ENCODE data around the gene TAGAP. TPM values are rescaled to one million over a fixed set of nuclear protein-coding genes. Genes with fewer than 3 reads are reported as not detected.
A peak's percentile ranks its signal among the peaks of the same experiment; 100 is the strongest.
"Not testable (repeated sequence)": the region's sequence is repeated elsewhere in the genome, so short reads cannot be mapped to it uniquely, and the experiment has no call there.

Gene TAGAP
- total RNA-seq, 1 experiment from 2014 or later: 16.5 TPM

DNA sequence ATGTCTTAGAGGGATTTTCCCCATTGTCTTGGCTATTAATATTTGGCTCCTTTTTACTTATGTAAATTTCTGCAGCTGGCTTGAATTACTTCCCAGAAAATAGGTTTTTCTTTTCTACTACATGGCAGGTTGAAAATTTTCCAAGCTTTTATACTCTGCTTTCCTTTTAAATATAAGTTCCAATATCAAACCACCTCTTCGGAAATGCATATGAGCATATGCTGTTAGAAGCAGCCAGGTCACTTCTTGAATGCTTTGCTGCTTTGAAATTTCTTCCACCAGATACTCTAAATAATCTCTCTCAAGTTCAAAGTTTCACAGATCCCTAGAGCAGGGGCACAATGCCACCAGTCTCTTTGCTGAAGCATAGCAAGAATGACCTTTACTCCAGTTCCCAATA, 19.6 kb downstream of the TAGAP start:
- H3K79me2 ChIP-seq (ENCODE audit: low read length); H3K9me3 ChIP-seq (ENCODE audit: low read length); H3K9me2 ChIP-seq (replicated peaks; ENCODE audit: insufficient read depth, low read length); H3K27ac ChIP-seq (ENCODE audit: low read length); H3K9ac ChIP-seq (ENCODE audit: low read length); H3K4me1 ChIP-seq (ENCODE audit: low read length); DNase-seq; H2AFZ ChIP-seq (ENCODE audit: low read length); H3K4me3 ChIP-seq (ENCODE audit: low read length); H3K4me2 ChIP-seq (ENCODE audit: low read depth, low read length, poor library complexity, severe bottlenecking); H3K36me3 ChIP-seq (ENCODE audit: insufficient read depth, low read length); H4K20me1 ChIP-seq (ENCODE audit: insufficient read depth, low read depth, low read length); H3K27me3 ChIP-seq (ENCODE audit: low read length): not testable (repeated sequence)

DNA sequence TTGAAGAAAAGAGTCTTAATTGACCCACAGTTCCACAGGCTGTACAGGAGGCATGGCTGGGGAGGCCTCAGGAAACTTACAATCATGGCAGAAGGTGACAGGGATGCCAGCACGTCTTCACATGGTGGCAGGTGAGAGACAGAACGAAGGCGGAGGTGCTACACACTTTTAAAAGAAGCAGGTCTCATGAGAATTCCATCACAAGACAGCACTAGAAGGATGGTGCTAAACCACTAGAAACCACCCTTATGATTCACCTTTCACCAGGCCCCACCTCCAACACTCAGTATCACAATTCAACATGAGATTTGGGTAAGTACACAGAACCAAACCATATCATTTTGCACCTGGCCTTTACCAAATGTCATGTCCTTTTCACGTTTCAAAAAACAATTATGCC, 20.9 kb downstream of the TAGAP start:
- no peak overlapping the region for H3K9ac ChIP-seq (ENCODE audit: low read length)
- no peaks in the 10 kb centered on the region for H4K20me1 ChIP-seq (ENCODE audit: insufficient read depth, low read depth, low read length)
- H3K36me3 ChIP-seq (ENCODE audit: insufficient read depth, low read length): no peaks in the 10 kb centered on the region
- no peak overlapping the region for H3K27ac ChIP-seq (ENCODE audit: low read length)
- no peak overlapping the region for H2AFZ ChIP-seq (ENCODE audit: low read length)
- DNase-seq: no peak
- no peaks in the 10 kb centered on the region for H3K79me2 ChIP-seq (ENCODE audit: low read length)
- H3K4me2 ChIP-seq (ENCODE audit: low read depth, low read length, poor library complexity, severe bottlenecking): no peak overlapping the region
- no peaks in the 10 kb centered on the region for H3K27me3 ChIP-seq (ENCODE audit: low read length)
- no peaks in the 10 kb centered on the region for H3K9me2 ChIP-seq (replicated peaks; ENCODE audit: insufficient read depth, low read length)
- peaks cover 15% of the 10 kb centered on the region for H3K4me1 ChIP-seq (ENCODE audit: low read length)
- no peak overlapping the region for H3K4me3 ChIP-seq (ENCODE audit: low read length)
- H3K9me3 ChIP-seq (ENCODE audit: low read length): no peaks in the 10 kb centered on the region

GRCh38 chr6:159020011-159020410, 24.8 kb downstream of the TAGAP start:
- Histone ChIP-seq H3K4me2 (ENCODE audit: low read depth, low read length, poor library complexity, severe bottlenecking) (peak overlapping the region; percentile 46), H3K79me2 (ENCODE audit: low read length) (no peaks in the 10 kb centered on the region), H3K9me2 (replicated peaks; ENCODE audit: insufficient read depth, low read length) (no peaks in the 10 kb centered on the region), H3K9me3 (ENCODE audit: low read length) (no peaks in the 10 kb centered on the region), H3K4me3 (ENCODE audit: low read length) (no peak overlapping the region), H4K20me1 (ENCODE audit: insufficient read depth, low read depth, low read length) (no peaks in the 10 kb centered on the region), H2AFZ (ENCODE audit: low read length) (no peak overlapping the region), H3K27ac (ENCODE audit: low read length) (no peak overlapping the region), H3K27me3 (ENCODE audit: low read length) (no peaks in the 10 kb centered on the region), H3K36me3 (ENCODE audit: insufficient read depth, low read length) (no peaks in the 10 kb centered on the region), H3K9ac (ENCODE audit: low read length) (no peak overlapping the region), H3K4me1 (ENCODE audit: low read length) (peaks cover 29% of the 10 kb centered on the region)
- peak; percentile 52 for DNase-seq

DNA sequence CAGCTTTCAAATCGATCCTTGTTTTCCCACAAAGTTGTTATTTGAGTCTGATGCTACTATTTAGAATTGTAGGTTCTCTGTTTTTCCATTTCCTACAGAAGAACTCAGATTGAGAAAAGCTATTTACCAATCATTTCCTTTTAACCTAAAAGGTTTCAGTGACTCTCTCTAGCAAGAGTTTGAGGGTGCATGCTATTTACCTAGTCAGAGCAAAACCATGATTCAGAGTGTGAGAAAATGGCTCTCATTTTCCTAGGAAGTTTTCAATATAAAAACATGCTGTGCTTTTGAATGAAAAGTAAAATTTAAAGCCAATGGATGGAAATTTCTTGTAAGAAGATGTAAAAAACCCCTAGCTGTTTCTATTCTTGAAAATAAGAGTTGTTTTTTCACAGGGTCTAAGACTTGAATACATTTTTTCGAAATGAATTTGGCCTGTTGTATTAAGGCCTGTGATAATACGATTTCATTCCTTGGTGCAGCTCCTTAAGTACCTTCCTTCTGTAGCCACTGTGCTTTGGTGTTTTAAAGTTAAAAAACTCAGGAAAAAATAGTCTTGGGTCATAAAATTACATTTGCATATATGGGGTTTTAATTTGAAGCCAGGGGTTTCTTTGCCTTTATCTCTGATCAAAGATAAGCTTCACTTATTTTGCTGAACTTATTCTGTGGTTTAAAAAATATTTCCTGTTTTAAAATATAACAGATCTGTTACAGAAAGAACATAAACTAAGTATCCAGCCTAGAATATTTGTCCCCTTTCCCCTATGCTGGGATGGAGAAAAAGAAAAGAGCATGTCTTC, 26.8 kb downstream of the TAGAP start:
- peaks cover 36% of the 10 kb centered on the region for H3K4me1 ChIP-seq (ENCODE audit: low read length)
- no peaks in the 10 kb centered on the region for H4K20me1 ChIP-seq (ENCODE audit: insufficient read depth, low read depth, low read length)
- no peak overlapping the region for H3K4me3 ChIP-seq (ENCODE audit: low read length)
- H3K4me2 ChIP-seq (ENCODE audit: low read depth, low read length, poor library complexity, severe bottlenecking): no peak overlapping the region
- no peak overlapping the region for H3K9ac ChIP-seq (ENCODE audit: low read length)
- H3K27ac ChIP-seq (ENCODE audit: low read length): no peak overlapping the region
- no peaks in the 10 kb centered on the region for H3K9me2 ChIP-seq (replicated peaks; ENCODE audit: insufficient read depth, low read length)
- no peak overlapping the region for H2AFZ ChIP-seq (ENCODE audit: low read length)
- no peaks in the 10 kb centered on the region for H3K9me3 ChIP-seq (ENCODE audit: low read length)
- H3K27me3 ChIP-seq (ENCODE audit: low read length): no peaks in the 10 kb centered on the region
- H3K79me2 ChIP-seq (ENCODE audit: low read length): no peaks in the 10 kb centered on the region
- no peak for DNase-seq
- no peaks in the 10 kb centered on the region for H3K36me3 ChIP-seq (ENCODE audit: insufficient read depth, low read length)

DNA sequence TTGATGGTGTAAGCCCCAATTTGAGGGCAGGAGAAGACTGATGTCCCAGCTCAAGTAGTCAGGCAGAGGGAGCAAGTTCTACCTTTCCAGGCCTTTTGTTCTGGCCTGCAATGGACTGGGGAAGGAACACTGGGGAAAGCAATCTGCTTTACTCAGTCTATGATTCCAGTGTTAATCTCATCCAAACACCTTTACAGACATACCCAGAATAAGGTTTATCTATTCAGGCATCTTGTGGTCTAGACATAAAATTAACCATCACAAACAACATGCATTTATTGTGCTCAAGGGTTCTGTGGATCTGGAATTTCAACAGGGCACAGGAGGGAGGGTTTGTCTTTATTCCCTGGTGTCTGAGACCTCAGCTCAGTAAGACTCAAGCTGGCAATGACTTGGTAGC, 30.4 kb downstream of the TAGAP start:
- Histone ChIP-seq H3K36me3 (ENCODE audit: insufficient read depth, low read length) (no peaks in the 10 kb centered on the region), H2AFZ (ENCODE audit: low read length) (no peak overlapping the region), H3K4me2 (ENCODE audit: low read depth, low read length, poor library complexity, severe bottlenecking) (no peak overlapping the region), H3K9me2 (replicated peaks; ENCODE audit: insufficient read depth, low read length) (no peaks in the 10 kb centered on the region), H3K4me3 (ENCODE audit: low read length) (no peak overlapping the region), H3K27me3 (ENCODE audit: low read length) (no peaks in the 10 kb centered on the region), H3K4me1 (ENCODE audit: low read length) (peaks cover 26% of the 10 kb centered on the region), H3K9me3 (ENCODE audit: low read length) (no peaks in the 10 kb centered on the region), H4K20me1 (ENCODE audit: insufficient read depth, low read depth, low read length) (no peaks in the 10 kb centered on the region), H3K27ac (ENCODE audit: low read length) (no peak overlapping the region), H3K9ac (ENCODE audit: low read length) (no peak overlapping the region), H3K79me2 (ENCODE audit: low read length) (no peaks in the 10 kb centered on the region)
- no peak for DNase-seq

- Histone ChIP-seq H3K27ac (ENCODE audit: low read length) (no peak overlapping the region), H3K4me2 (ENCODE audit: low read depth, low read length, poor library complexity, severe bottlenecking) (no peak overlapping the region), H3K4me3 (ENCODE audit: low read length) (no peak overlapping the region), H2AFZ (ENCODE audit: low read length) (no peak overlapping the region), H4K20me1 (ENCODE audit: insufficient read depth, low read depth, low read length) (no peaks in the 10 kb centered on the region), H3K9ac (ENCODE audit: low read length) (no peak overlapping the region), H3K36me3 (ENCODE audit: insufficient read depth, low read length) (no peaks in the 10 kb centered on the region), H3K9me2 (replicated peaks; ENCODE audit: insufficient read depth, low read length) (no peaks in the 10 kb centered on the region), H3K4me1 (ENCODE audit: low read length) (peaks cover 21% of the 10 kb centered on the region), H3K79me2 (ENCODE audit: low read length) (no peaks in the 10 kb centered on the region), H3K9me3 (ENCODE audit: low read length) (no peaks in the 10 kb centered on the region), H3K27me3 (ENCODE audit: low read length) (no peaks in the 10 kb centered on the region)
- DNase-seq: peak; percentile 47
Observed at GRCh38 chr6:159013229-159013628, 31.6 kb downstream of the TAGAP start.

- no peak overlapping the region for H3K9ac ChIP-seq (ENCODE audit: low read length)
- H3K4me2 ChIP-seq (ENCODE audit: low read depth, low read length, poor library complexity, severe bottlenecking): no peak overlapping the region
- no peak for DNase-seq
- H3K9me3 ChIP-seq (ENCODE audit: low read length): no peaks in the 10 kb centered on the region
- no peaks in the 10 kb centered on the region for H3K9me2 ChIP-seq (replicated peaks; ENCODE audit: insufficient read depth, low read length)
- no peaks in the 10 kb centered on the region for H4K20me1 ChIP-seq (ENCODE audit: insufficient read depth, low read depth, low read length)
- no peak overlapping the region for H3K27ac ChIP-seq (ENCODE audit: low read length)
- no peaks in the 10 kb centered on the region for H3K36me3 ChIP-seq (ENCODE audit: insufficient read depth, low read length)
- no peak overlapping the region for H3K4me3 ChIP-seq (ENCODE audit: low read length)
- H2AFZ ChIP-seq (ENCODE audit: low read length): no peak overlapping the region
- peaks cover 14% of the 10 kb centered on the region for H3K4me1 ChIP-seq (ENCODE audit: low read length)
- no peaks in the 10 kb centered on the region for H3K27me3 ChIP-seq (ENCODE audit: low read length)
- H3K79me2 ChIP-seq (ENCODE audit: low read length): no peaks in the 10 kb centered on the region
Observed at GRCh38 chr6:159012201-159012600, 32.6 kb downstream of the TAGAP start.

DNA sequence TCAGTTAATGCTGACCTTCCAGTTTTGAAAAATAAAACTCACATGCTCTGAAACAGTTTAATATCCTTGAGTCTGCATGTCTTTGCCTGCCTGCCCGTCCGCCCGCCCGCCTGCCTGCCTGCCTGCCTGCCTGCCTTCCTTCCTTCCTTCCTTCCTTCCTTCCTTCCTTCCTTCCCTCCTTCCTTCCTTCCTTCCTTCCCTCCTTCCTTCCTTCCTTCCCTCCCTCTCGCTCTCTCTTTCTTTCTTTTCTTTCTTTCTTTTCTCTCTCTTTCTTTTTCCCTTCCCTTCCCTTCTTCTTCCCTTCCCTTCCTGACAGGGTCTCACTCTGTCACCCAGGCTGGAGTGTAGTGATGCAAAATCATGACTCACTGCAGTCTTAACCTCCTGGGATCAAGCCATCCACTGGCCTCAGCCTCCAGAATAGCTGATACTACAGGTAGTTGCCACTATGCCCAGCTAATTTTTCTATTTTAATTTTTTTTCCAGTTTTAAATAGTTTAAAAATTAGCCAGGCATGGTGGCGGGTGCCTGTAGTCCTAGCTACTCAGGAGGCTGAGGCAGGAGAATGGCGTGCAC, 34.7 kb downstream of the TAGAP start:
- not testable (repeated sequence) for H3K79me2 ChIP-seq (ENCODE audit: low read length); H3K9ac ChIP-seq (ENCODE audit: low read length); H3K9me2 ChIP-seq (replicated peaks; ENCODE audit: insufficient read depth, low read length); H4K20me1 ChIP-seq (ENCODE audit: insufficient read depth, low read depth, low read length); DNase-seq; H3K36me3 ChIP-seq (ENCODE audit: insufficient read depth, low read length); H3K27me3 ChIP-seq (ENCODE audit: low read length); H3K9me3 ChIP-seq (ENCODE audit: low read length); H3K27ac ChIP-seq (ENCODE audit: low read length); H2AFZ ChIP-seq (ENCODE audit: low read length); H3K4me3 ChIP-seq (ENCODE audit: low read length); H3K4me2 ChIP-seq (ENCODE audit: low read depth, low read length, poor library complexity, severe bottlenecking)
- peaks cover 14% of the 10 kb centered on the region for H3K4me1 ChIP-seq (ENCODE audit: low read length)

Data from Karpas-422 (cell line).